Measurements from ENCODE around the gene CAVIN4. TPM values are rescaled to one million over a fixed set of nuclear protein-coding genes. Genes with fewer than 3 reads are reported as not detected.

CAVIN4 gene
- polyA plus RNA-seq, 2 of the 4 experiments (the other 2 are of a cell fraction) = 0.61 to 0.62 TPM

- no peaks in the 10 kb centered on the region for H3K9me3 ChIP-seq
- CTCF ChIA-PET = interaction anchor here (0.7 to 2.6 kb wide), 6 partner anchors 8 to 1407 kb away, joined by 3 to 13 read pairs (median 5); partner anchors contain the start of gene CAVIN4
- no peak for ATAC-seq
- no peak for FAIRE-seq
- H3K4me3 ChIP-seq = no peak overlapping the region
- no peak overlapping the region for H3K4me2 ChIP-seq
- 69% methylated on average over 5 of the region's 5 CpGs for WGBS (ENCODE audit: missing lambda C conversion rate)
- H3K4me1 ChIP-seq = peaks cover 24% of the 10 kb centered on the region
- TF ChIP-seq CEBPB (IDR thresholded peaks at IDR 0.05) = no peak
- no peak overlapping the region for H3K27ac ChIP-seq
- POLR2A ChIA-PET = no interaction called here
- no peak for DNase-seq (ENCODE audit: low read depth in 1 of 2, low spot score in 1 of 2)
These were observed 13.9 kb downstream of the CAVIN4 start for GRCh38 chr9:100591639-100592412.

- H3K27ac ChIP-seq = no peak overlapping the region
- ChIA-PET POLR2A (interaction anchor here (1.7 kb wide), 1 partner anchor 244 kb away, joined by 5 read pairs; no protein-coding TSS in a partner anchor), CTCF (interaction anchor here (0.6 to 2.1 kb wide), 41 partner anchors 9 to 1433 kb away, joined by 3 to 12 read pairs (median 4); partner anchors contain the start of gene CAVIN4)
- no peak overlapping the region for H3K4me2 ChIP-seq
- FAIRE-seq = no peak
- peak; percentile 95 for TF ChIP-seq CTCF (IDR thresholded peaks at IDR 0.05)
- no peak for TF ChIP-seq GATA3 (IDR thresholded peaks at IDR 0.05; ENCODE audit: borderline replicate concordance)
- TF ChIP-seq SMC3 (IDR thresholded peaks at IDR 0.05) = peak; percentile 81
- TF ChIP-seq RAD21 (conservative IDR thresholded peaks at IDR 0.05 in 1 of 2, IDR thresholded peaks at IDR 0.05 in 1 of 2) = peak; percentile 96 to 98
- TF ChIP-seq HES2 (IDR thresholded peaks at IDR 0.05) = no peak
- TF ChIP-seq EP300 (IDR thresholded peaks at IDR 0.05) = no peak
- peak; percentile 42 to 57 for DNase-seq (ENCODE audit: low read depth in 1 of 2, low spot score in 1 of 2)
- 16% methylated on average over 3 of the region's 3 CpGs for WGBS (ENCODE audit: missing lambda C conversion rate)
- peaks cover 3% of the 10 kb centered on the region; the same call in 1 of the 3 replicates for H3K4me1 ChIP-seq
- H3K9me3 ChIP-seq = no peaks in the 10 kb centered on the region
- peak; percentile 55 to 73; a peak in 4 of 6 replicates for ATAC-seq
- no peak overlapping the region for H3K4me3 ChIP-seq
These were observed 17.7 kb downstream of the CAVIN4 start for GRCh38 chr9:100595391-100596199.

- H3K4me3 ChIP-seq = no peak overlapping the region
- TF ChIP-seq MAZ (IDR thresholded peaks at IDR 0.05; ENCODE audit: borderline replicate concordance, low read depth, low read length) (no peak), RCOR1 (IDR thresholded peaks at IDR 0.05; ENCODE audit: low read depth, low read length) (no peak)
- no peaks in the 10 kb centered on the region for H3K9me3 ChIP-seq
- FAIRE-seq = no peak
- POLR2A ChIA-PET = interaction anchor here (1.2 kb wide), 1 partner anchor 245 kb away, joined by 3 read pairs; the partner anchor contains the start of gene TEX10
- H3K27ac ChIP-seq = no peak overlapping the region
- DNase-seq (ENCODE audit: low read depth in 1 of 2, low spot score in 1 of 2) = no peak
- peaks cover 3% of the 10 kb centered on the region; the same call in 1 of the 3 replicates for H3K4me1 ChIP-seq
- H3K4me2 ChIP-seq = no peak overlapping the region
- no peak for ATAC-seq
- CTCF ChIA-PET = interaction anchor here (0.6 to 2.1 kb wide), 6 partner anchors 9 to 715 kb away, joined by 3 to 12 read pairs (median 3); no protein-coding TSS in a partner anchor
- 64% methylated on average over 6 of the region's 6 CpGs for WGBS (ENCODE audit: missing lambda C conversion rate)
These were observed 19.4 kb downstream of the CAVIN4 start for GRCh38 chr9:100597236-100597635.

- Histone ChIP-seq H3K4me2 (peak overlapping the region; percentile 83), H3K4me3 (peak overlapping the region; percentile 62), H3K4me1 (peaks cover 3% of the 10 kb centered on the region; the same call in 1 of the 3 replicates), H3K9me3 (no peaks in the 10 kb centered on the region), H3K27ac (peak overlapping the region; percentile 67 to 80)
- WGBS (ENCODE audit: missing lambda C conversion rate) = 3% methylated on average over 40 of the region's 41 CpGs
- FAIRE-seq (no peak), ATAC-seq (peak; percentile 69 to 90), DNase-seq (ENCODE audit: low read depth in 1 of 2, low spot score in 1 of 2) (peak; percentile 63 to 76)
- ChIA-PET CTCF (interaction anchor here (1.2 to 5.2 kb wide), 5 partner anchors 8 to 714 kb away, joined by 3 to 62 read pairs (median 13); no protein-coding TSS in a partner anchor), POLR2A (interaction anchor here (1.2 kb wide), 1 partner anchor 246 kb away, joined by 3 read pairs; the partner anchor contains the start of gene TEX10)
- TF ChIP-seq HOXB13 (CRISPR knock-in tag; IDR thresholded peaks at IDR 0.05; ENCODE audit: low read depth) (no peak), MAZ (IDR thresholded peaks at IDR 0.05; ENCODE audit: borderline replicate concordance, low read depth, low read length) (no peak), ATOH8 (CRISPR knock-in tag; IDR thresholded peaks at IDR 0.05; ENCODE audit: low read depth) (no peak), ESRRA (IDR thresholded peaks at IDR 0.05; ENCODE audit: borderline replicate concordance, low read length) (no peak), CTCF (IDR thresholded peaks at IDR 0.05) (no peak), CEBPB (IDR thresholded peaks at IDR 0.05) (no peak), HEYL (CRISPR knock-in tag; IDR thresholded peaks at IDR 0.05) (no peak), NPAS2 (CRISPR knock-in tag; IDR thresholded peaks at IDR 0.05; ENCODE audit: borderline replicate concordance) (no peak)
These were observed 20.8 kb downstream of the CAVIN4 start for GRCh38 chr9:100598641-100599145.
